ENCODE measurements around the gene UBE2O.
A peak's percentile ranks its signal among the peaks of the same experiment; 100 is the strongest.

Gene UBE2O

DNA sequence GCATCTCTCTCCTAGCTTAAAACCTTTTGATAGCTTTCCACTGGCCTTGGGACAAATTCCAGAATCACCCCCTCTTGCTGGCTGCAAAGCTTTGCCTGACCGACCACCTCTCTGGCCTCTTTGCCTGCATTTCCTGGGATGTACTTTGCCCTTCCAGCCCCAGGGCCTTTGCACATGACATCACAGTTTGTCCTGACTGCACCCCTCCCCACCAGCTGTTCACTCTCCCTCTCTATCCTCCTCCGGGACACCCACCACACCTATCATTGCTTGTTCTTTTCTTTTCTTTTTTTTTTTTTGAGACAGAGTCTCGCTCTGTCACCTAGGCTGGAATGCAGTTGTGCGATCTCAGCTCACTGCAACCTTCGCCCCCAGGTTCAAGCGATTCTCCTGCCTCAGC is 22.4 kb upstream of the UBE2O start:
- no peak overlapping the region for H3K4me2 ChIP-seq (ENCODE audit: low read length)
- no peaks in the 10 kb centered on the region for H3K36me3 ChIP-seq (ENCODE audit: control insufficient read depth, insufficient read depth, low read length)
- no peak overlapping the region for H3K56ac ChIP-seq (ENCODE audit: low read length)
- H3K79me1 ChIP-seq (ENCODE audit: low read length) = no peaks in the 10 kb centered on the region
- H4K8ac ChIP-seq (ENCODE audit: low read depth, low read length) = no peak overlapping the region
- H2BK5ac ChIP-seq (ENCODE audit: low read length) = no peak overlapping the region
- H3K79me2 ChIP-seq (ENCODE audit: control insufficient read depth, insufficient read depth, low read length) = no peaks in the 10 kb centered on the region
- no peak overlapping the region for H2AK5ac ChIP-seq (ENCODE audit: low read length)
- no peak overlapping the region for H4K5ac ChIP-seq (ENCODE audit: low read length)
- no peak overlapping the region for H3K23ac ChIP-seq (ENCODE audit: low read length)
- H3K4me1 ChIP-seq (ENCODE audit: control insufficient read depth, low read depth, low read length) = no peaks in the 10 kb centered on the region
- H3K9ac ChIP-seq (ENCODE audit: low read length) = no peak overlapping the region
- H3K27ac ChIP-seq (ENCODE audit: low read depth, low read length) = no peak overlapping the region
- H3K18ac ChIP-seq (ENCODE audit: low read length) = no peak overlapping the region
- no peak overlapping the region for H3K4me3 ChIP-seq (ENCODE audit: low read length)
- no CpG with 5 or more reads among the region's 6 CpGs for WGBS (ENCODE audit: extremely low coverage, insufficient coverage, low lambda C conversion rate)
- no peak overlapping the region for H3K4ac ChIP-seq (ENCODE audit: low read depth, low read length)
- H3K27me3 ChIP-seq (ENCODE audit: insufficient read depth, low read length, poor library complexity) = no peaks in the 10 kb centered on the region
- H2BK120ac ChIP-seq (ENCODE audit: low read depth, low read length) = no peak overlapping the region
- no peak overlapping the region for H2BK15ac ChIP-seq (replicated peaks; ENCODE audit: low read depth)
- DNase-seq = no peak

- Histone ChIP-seq H3K56ac (ENCODE audit: low read length) (no peak overlapping the region), H2AK5ac (ENCODE audit: low read length) (no peak overlapping the region), H3K23ac (ENCODE audit: low read length) (no peak overlapping the region), H3K4me1 (ENCODE audit: control insufficient read depth, low read depth, low read length) (no peaks in the 10 kb centered on the region), H2BK120ac (ENCODE audit: low read depth, low read length) (no peak overlapping the region), H3K4me3 (ENCODE audit: low read length) (no peak overlapping the region), H3K79me1 (ENCODE audit: low read length) (no peaks in the 10 kb centered on the region), H3K18ac (ENCODE audit: low read length) (no peak overlapping the region), H3K27ac (ENCODE audit: low read depth, low read length) (no peak overlapping the region), H2BK5ac (ENCODE audit: low read length) (no peak overlapping the region), H3K79me2 (ENCODE audit: control insufficient read depth, insufficient read depth, low read length) (no peaks in the 10 kb centered on the region), H3K9ac (ENCODE audit: low read length) (no peak overlapping the region), H4K5ac (ENCODE audit: low read length) (no peak overlapping the region), H3K4me2 (ENCODE audit: low read length) (no peak overlapping the region), H2BK15ac (replicated peaks; ENCODE audit: low read depth) (no peak overlapping the region), H4K8ac (ENCODE audit: low read depth, low read length) (no peak overlapping the region), H3K4ac (ENCODE audit: low read depth, low read length) (no peak overlapping the region), H3K27me3 (ENCODE audit: insufficient read depth, low read length, poor library complexity) (no peaks in the 10 kb centered on the region), H3K36me3 (ENCODE audit: control insufficient read depth, insufficient read depth, low read length) (no peaks in the 10 kb centered on the region)
- DNase-seq = no peak
- WGBS (ENCODE audit: extremely low coverage, insufficient coverage, low lambda C conversion rate) = no CpG with 5 or more reads among the region's 15 CpGs
Observed at GRCh38 chr17:76474894-76475293, 21.9 kb upstream of the UBE2O start.

DNA sequence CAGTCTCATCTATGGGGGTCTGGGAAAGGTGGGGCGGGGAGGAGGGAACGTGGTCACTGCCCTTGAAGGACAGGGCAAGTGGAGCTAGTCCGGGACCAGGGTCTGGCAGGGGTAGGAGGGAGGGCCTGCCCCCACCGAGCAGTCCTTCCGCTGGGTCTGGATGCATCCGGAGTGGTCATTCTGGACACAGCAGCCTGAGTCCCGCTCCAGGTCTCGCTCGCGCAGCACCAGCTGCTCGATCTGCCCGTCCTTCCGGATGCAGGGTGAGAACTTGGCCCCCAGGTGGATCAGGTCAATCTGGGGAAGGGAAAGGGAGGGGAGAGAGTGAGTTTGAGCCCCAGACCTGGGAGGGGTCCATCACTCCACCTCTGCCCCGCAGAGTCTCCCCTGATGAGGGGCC is 21.3 kb upstream of the UBE2O start:
- WGBS (ENCODE audit: extremely low coverage, insufficient coverage, low lambda C conversion rate) = no CpG with 5 or more reads among the region's 14 CpGs

DNA sequence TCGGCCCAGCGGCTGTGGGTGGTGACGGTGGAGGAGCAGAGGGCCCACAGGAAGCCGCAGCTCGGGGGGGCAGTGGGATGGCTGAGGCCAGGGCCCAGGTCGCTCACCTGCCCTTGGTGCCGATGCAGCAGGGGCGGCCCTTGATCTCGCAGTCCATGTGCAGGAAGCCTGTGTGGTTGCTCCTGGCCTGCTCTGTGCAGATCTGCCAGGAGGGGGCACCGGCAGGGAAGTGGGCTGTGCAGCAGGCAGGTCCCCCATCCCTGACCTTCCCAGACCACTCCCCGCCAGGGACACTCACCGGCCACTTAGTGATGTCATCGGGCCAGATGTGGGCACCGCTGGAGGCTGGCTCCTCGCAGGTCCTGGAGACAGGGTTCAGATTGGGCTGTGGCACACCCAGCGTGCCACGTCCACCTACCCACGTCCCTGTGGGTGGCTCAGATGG is 20.6 kb upstream of the UBE2O start:
- no peak overlapping the region for H3K56ac ChIP-seq (ENCODE audit: low read length)

More for the DNA sequence above, 21.3 kb upstream of the UBE2O start:
- DNase-seq = no peak
- Histone ChIP-seq H3K79me1 (ENCODE audit: low read length) (no peaks in the 10 kb centered on the region), H3K9ac (ENCODE audit: low read length) (no peak overlapping the region), H3K36me3 (ENCODE audit: control insufficient read depth, insufficient read depth, low read length) (no peaks in the 10 kb centered on the region), H3K4ac (ENCODE audit: low read depth, low read length) (no peak overlapping the region), H3K79me2 (ENCODE audit: control insufficient read depth, insufficient read depth, low read length) (no peaks in the 10 kb centered on the region), H3K4me1 (ENCODE audit: control insufficient read depth, low read depth, low read length) (no peaks in the 10 kb centered on the region), H3K27ac (ENCODE audit: low read depth, low read length) (no peak overlapping the region), H4K8ac (ENCODE audit: low read depth, low read length) (no peak overlapping the region), H2BK15ac (replicated peaks; ENCODE audit: low read depth) (no peak overlapping the region), H3K18ac (ENCODE audit: low read length) (no peak overlapping the region), H2AK5ac (ENCODE audit: low read length) (no peak overlapping the region), H3K56ac (ENCODE audit: low read length) (no peak overlapping the region), H3K4me3 (ENCODE audit: low read length) (no peak overlapping the region), H4K5ac (ENCODE audit: low read length) (no peak overlapping the region), H2BK5ac (ENCODE audit: low read length) (no peak overlapping the region), H3K4me2 (ENCODE audit: low read length) (no peak overlapping the region), H2BK120ac (ENCODE audit: low read depth, low read length) (no peak overlapping the region), H3K23ac (ENCODE audit: low read length) (no peak overlapping the region), H3K27me3 (ENCODE audit: insufficient read depth, low read length, poor library complexity) (no peaks in the 10 kb centered on the region)

DNA sequence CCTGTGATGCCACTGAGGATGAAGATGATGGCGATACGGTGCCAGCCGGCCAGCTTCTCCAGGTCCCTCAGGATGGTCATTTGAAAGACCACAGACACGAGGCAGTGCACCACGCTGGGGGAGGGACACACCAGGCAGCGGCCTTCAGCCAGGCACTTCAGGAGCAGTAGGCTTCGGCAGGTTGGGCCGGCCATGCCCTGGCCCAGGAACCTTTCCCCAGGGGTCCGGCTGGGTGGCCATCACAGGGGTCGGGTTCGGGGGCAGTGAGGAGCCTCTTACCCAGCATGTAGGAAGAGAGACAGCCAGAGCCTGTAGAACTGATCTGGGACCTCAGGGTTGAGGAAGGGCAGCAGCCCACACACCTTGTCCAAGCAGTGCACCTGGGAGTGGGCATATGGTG is 19.8 kb upstream of the UBE2O start:
- H3K56ac ChIP-seq (ENCODE audit: low read length) = no peak overlapping the region
- no peaks in the 10 kb centered on the region for H3K27me3 ChIP-seq (ENCODE audit: insufficient read depth, low read length, poor library complexity)
- H2BK15ac ChIP-seq (replicated peaks; ENCODE audit: low read depth) = no peak overlapping the region
- H3K9ac ChIP-seq (ENCODE audit: low read length) = no peak overlapping the region
- no peak overlapping the region for H2AK5ac ChIP-seq (ENCODE audit: low read length)
- no peak overlapping the region for H3K23ac ChIP-seq (ENCODE audit: low read length)
- no peaks in the 10 kb centered on the region for H3K79me2 ChIP-seq (ENCODE audit: control insufficient read depth, insufficient read depth, low read length)
- H3K27ac ChIP-seq (ENCODE audit: low read depth, low read length) = no peak overlapping the region
- H4K8ac ChIP-seq (ENCODE audit: low read depth, low read length) = no peak overlapping the region
- no CpG with 5 or more reads among the region's 11 CpGs for WGBS (ENCODE audit: extremely low coverage, insufficient coverage, low lambda C conversion rate)
- no peak overlapping the region for H4K5ac ChIP-seq (ENCODE audit: low read length)
- no peak overlapping the region for H3K4me2 ChIP-seq (ENCODE audit: low read length)
- no peaks in the 10 kb centered on the region for H3K79me1 ChIP-seq (ENCODE audit: low read length)
- H3K4me1 ChIP-seq (ENCODE audit: control insufficient read depth, low read depth, low read length) = no peaks in the 10 kb centered on the region
- no peak overlapping the region for H3K18ac ChIP-seq (ENCODE audit: low read length)
- no peak for DNase-seq
- H3K4me3 ChIP-seq (ENCODE audit: low read length) = no peak overlapping the region
- no peak overlapping the region for H2BK120ac ChIP-seq (ENCODE audit: low read depth, low read length)
- H3K4ac ChIP-seq (ENCODE audit: low read depth, low read length) = no peak overlapping the region
- no peak overlapping the region for H2BK5ac ChIP-seq (ENCODE audit: low read length)
- H3K36me3 ChIP-seq (ENCODE audit: control insufficient read depth, insufficient read depth, low read length) = no peaks in the 10 kb centered on the region

More for the DNA sequence above, 20.6 kb upstream of the UBE2O start:
- Histone ChIP-seq H2BK120ac (ENCODE audit: low read depth, low read length) (no peak overlapping the region), H3K4ac (ENCODE audit: low read depth, low read length) (no peak overlapping the region), H2BK15ac (replicated peaks; ENCODE audit: low read depth) (no peak overlapping the region), H3K79me2 (ENCODE audit: control insufficient read depth, insufficient read depth, low read length) (no peaks in the 10 kb centered on the region), H3K9ac (ENCODE audit: low read length) (no peak overlapping the region), H4K5ac (ENCODE audit: low read length) (no peak overlapping the region), H3K36me3 (ENCODE audit: control insufficient read depth, insufficient read depth, low read length) (no peaks in the 10 kb centered on the region), H3K18ac (ENCODE audit: low read length) (no peak overlapping the region), H3K27me3 (ENCODE audit: insufficient read depth, low read length, poor library complexity) (no peaks in the 10 kb centered on the region), H3K23ac (ENCODE audit: low read length) (no peak overlapping the region), H4K8ac (ENCODE audit: low read depth, low read length) (no peak overlapping the region), H2AK5ac (ENCODE audit: low read length) (no peak overlapping the region), H3K4me2 (ENCODE audit: low read length) (no peak overlapping the region), H3K79me1 (ENCODE audit: low read length) (no peaks in the 10 kb centered on the region), H3K4me3 (ENCODE audit: low read length) (no peak overlapping the region), H3K27ac (ENCODE audit: low read depth, low read length) (no peak overlapping the region), H3K4me1 (ENCODE audit: control insufficient read depth, low read depth, low read length) (no peaks in the 10 kb centered on the region), H2BK5ac (ENCODE audit: low read length) (no peak overlapping the region)
- peak; percentile 67 for DNase-seq
- no CpG with 5 or more reads among the region's 18 CpGs for WGBS (ENCODE audit: extremely low coverage, insufficient coverage, low lambda C conversion rate)

- no peak overlapping the region for H3K9ac ChIP-seq (ENCODE audit: low read length)
- no peak overlapping the region for H3K4me3 ChIP-seq (ENCODE audit: low read length)
- no peak overlapping the region for H2BK5ac ChIP-seq (ENCODE audit: low read length)
- no peak overlapping the region for H2BK120ac ChIP-seq (ENCODE audit: low read depth, low read length)
- H4K8ac ChIP-seq (ENCODE audit: low read depth, low read length) = no peak overlapping the region
- H2AK5ac ChIP-seq (ENCODE audit: low read length) = no peak overlapping the region
- H3K18ac ChIP-seq (ENCODE audit: low read length) = no peak overlapping the region
- WGBS (ENCODE audit: extremely low coverage, insufficient coverage, low lambda C conversion rate) = no CpG with 5 or more reads among the region's 15 CpGs
- no peak overlapping the region for H3K4ac ChIP-seq (ENCODE audit: low read depth, low read length)
- H3K79me2 ChIP-seq (ENCODE audit: control insufficient read depth, insufficient read depth, low read length) = no peaks in the 10 kb centered on the region
- H3K27me3 ChIP-seq (ENCODE audit: insufficient read depth, low read length, poor library complexity) = no peaks in the 10 kb centered on the region
- no peak overlapping the region for H4K5ac ChIP-seq (ENCODE audit: low read length)
- no peaks in the 10 kb centered on the region for H3K79me1 ChIP-seq (ENCODE audit: low read length)
- no peaks in the 10 kb centered on the region for H3K36me3 ChIP-seq (ENCODE audit: control insufficient read depth, insufficient read depth, low read length)
- H3K27ac ChIP-seq (ENCODE audit: low read depth, low read length) = no peak overlapping the region
- no peak overlapping the region for H3K56ac ChIP-seq (ENCODE audit: low read length)
- no peak for DNase-seq
- H3K4me2 ChIP-seq (ENCODE audit: low read length) = no peak overlapping the region
- H3K23ac ChIP-seq (ENCODE audit: low read length) = no peak overlapping the region
- H3K4me1 ChIP-seq (ENCODE audit: control insufficient read depth, low read depth, low read length) = no peaks in the 10 kb centered on the region
- H2BK15ac ChIP-seq (replicated peaks; ENCODE audit: low read depth) = no peak overlapping the region
Observed at GRCh38 chr17:76472258-76472645, 19.3 kb upstream of the UBE2O start.
